ENCODE measurements around the gene KIF5A.

The KIF5A gene

GRCh38 chr12:57527184-57527583 lies 22.7 kb upstream of the KIF5A start:
- no peaks in the 10 kb centered on the region for H3K9me2 ChIP-seq (replicated peaks; ENCODE audit: control insufficient read depth, low read length)
- peaks cover 82% of the 10 kb centered on the region for H3K36me3 ChIP-seq (ENCODE audit: control insufficient read depth, low read length)
- TF ChIP-seq CTCF (IDR thresholded peaks at IDR 0.05; ENCODE audit: low read depth, low read length, poor library complexity, severe bottlenecking): no peak
- TF ChIP-seq EZH2phosphoT487 (IDR thresholded peaks at IDR 0.05; ENCODE audit: borderline replicate concordance, low read length): no peak
- H3K4me2 ChIP-seq (ENCODE audit: low read length): no peak overlapping the region
- no peak overlapping the region for H3K27ac ChIP-seq (ENCODE audit: low read depth, low read length)
- H3K4me1 ChIP-seq (ENCODE audit: control insufficient read depth, low read length): peaks cover 18% of the 10 kb centered on the region
- H3K9me3 ChIP-seq (ENCODE audit: control insufficient read depth, insufficient read depth, low read length): no peaks in the 10 kb centered on the region
- H3K79me2 ChIP-seq (ENCODE audit: control insufficient read depth, low read length): peaks cover 25% of the 10 kb centered on the region
- peaks cover 4% of the 10 kb centered on the region; the same call in 1 of the 2 replicates for H3F3A ChIP-seq (ENCODE audit: control insufficient read depth, insufficient read depth)
- H3K27me3 ChIP-seq (ENCODE audit: control insufficient read depth, low read length): no peaks in the 10 kb centered on the region
- no peak overlapping the region for H3K4me3 ChIP-seq (ENCODE audit: low read length)
- no peaks in the 10 kb centered on the region for H4K20me1 ChIP-seq (ENCODE audit: control insufficient read depth, insufficient read depth, low read depth, low read length)

DNA sequence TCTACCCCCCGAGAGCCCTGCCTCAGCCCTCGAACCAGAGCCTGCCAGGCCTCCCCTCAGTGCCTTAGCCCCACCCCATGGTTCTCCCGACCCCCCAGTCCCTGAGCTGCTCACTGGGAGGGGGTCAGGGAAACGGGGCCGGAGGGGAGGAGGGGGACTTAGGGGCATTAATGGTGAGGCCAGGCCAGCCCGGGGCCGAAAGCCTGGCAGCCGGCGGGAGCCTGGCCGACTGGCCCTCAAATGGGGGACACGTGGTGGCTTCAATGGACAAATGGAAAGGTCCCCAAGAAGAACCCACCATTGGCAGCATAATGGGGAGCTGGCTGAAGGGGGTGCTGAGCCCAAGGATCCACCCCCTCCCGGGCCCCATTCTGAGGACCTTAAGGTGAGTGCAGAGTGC lies 21.7 kb upstream of the KIF5A start:
- Histone ChIP-seq H3K79me2 (ENCODE audit: control insufficient read depth, low read length) (peaks cover 23% of the 10 kb centered on the region), H3K4me3 (ENCODE audit: low read length) (no peak overlapping the region), H3K27me3 (ENCODE audit: control insufficient read depth, low read length) (no peaks in the 10 kb centered on the region), H3K4me1 (ENCODE audit: control insufficient read depth, low read length) (peaks cover 16% of the 10 kb centered on the region), H4K20me1 (ENCODE audit: control insufficient read depth, insufficient read depth, low read depth, low read length) (no peaks in the 10 kb centered on the region), H3F3A (ENCODE audit: control insufficient read depth, insufficient read depth) (peaks cover 2% of the 10 kb centered on the region; the same call in 1 of the 2 replicates), H3K36me3 (ENCODE audit: control insufficient read depth, low read length) (peaks cover 91% of the 10 kb centered on the region), H3K4me2 (ENCODE audit: low read length) (no peak overlapping the region), H3K27ac (ENCODE audit: low read depth, low read length) (no peak overlapping the region), H3K9me3 (ENCODE audit: control insufficient read depth, insufficient read depth, low read length) (no peaks in the 10 kb centered on the region), H3K9me2 (replicated peaks; ENCODE audit: control insufficient read depth, low read length) (no peaks in the 10 kb centered on the region)
- TF ChIP-seq CTCF (IDR thresholded peaks at IDR 0.05; ENCODE audit: low read depth, low read length, poor library complexity, severe bottlenecking): no peak
- TF ChIP-seq EZH2phosphoT487 (IDR thresholded peaks at IDR 0.05; ENCODE audit: borderline replicate concordance, low read length): no peak

DNA sequence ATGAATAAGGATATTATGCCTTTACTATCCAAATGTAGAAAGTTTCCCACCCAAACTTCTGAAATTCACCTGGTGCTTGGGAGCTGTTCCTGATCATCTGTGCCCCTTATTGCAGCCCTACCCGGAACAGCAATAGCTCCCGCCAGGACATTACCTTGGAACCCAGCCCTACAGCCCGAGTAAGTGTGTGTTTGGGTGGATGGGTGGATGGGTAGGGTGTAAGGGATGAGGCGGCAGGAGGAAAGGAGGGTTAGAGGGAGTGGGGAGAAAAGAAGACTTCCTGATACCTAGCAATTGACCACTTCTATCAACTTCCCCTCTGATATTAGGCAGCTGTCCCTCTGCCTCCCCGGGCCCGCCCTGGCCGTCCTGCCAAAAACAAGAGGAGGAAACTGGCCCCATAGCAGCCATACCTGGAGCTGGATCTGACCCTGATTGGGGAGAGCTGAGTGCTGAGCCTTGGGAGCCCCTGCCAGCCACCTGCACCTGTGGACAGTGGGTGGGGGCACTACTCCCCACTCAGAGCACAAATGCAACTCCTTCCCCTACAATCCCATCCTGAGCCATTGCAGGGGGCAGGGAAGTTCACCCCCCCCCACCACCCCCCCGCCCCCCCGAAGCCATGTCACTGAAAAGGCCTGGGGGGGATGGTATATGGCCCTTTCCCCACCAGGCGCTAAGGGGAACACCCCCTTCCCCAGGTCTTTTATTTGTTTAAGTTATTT lies 20.9 kb upstream of the KIF5A start:
- H4K20me1 ChIP-seq (ENCODE audit: control insufficient read depth, insufficient read depth, low read depth, low read length): no peaks in the 10 kb centered on the region
- peaks cover 2% of the 10 kb centered on the region; the same call in 1 of the 2 replicates for H3F3A ChIP-seq (ENCODE audit: control insufficient read depth, insufficient read depth)
- no peaks in the 10 kb centered on the region for H3K9me2 ChIP-seq (replicated peaks; ENCODE audit: control insufficient read depth, low read length)
- no peak overlapping the region for H3K27ac ChIP-seq (ENCODE audit: low read depth, low read length)
- no peak overlapping the region for H3K4me3 ChIP-seq (ENCODE audit: low read length)
- no peak overlapping the region for H3K4me2 ChIP-seq (ENCODE audit: low read length)
- H3K36me3 ChIP-seq (ENCODE audit: control insufficient read depth, low read length): peaks cover 90% of the 10 kb centered on the region
- peaks cover 11% of the 10 kb centered on the region for H3K4me1 ChIP-seq (ENCODE audit: control insufficient read depth, low read length)
- H3K9me3 ChIP-seq (ENCODE audit: control insufficient read depth, insufficient read depth, low read length): no peaks in the 10 kb centered on the region
- H3K79me2 ChIP-seq (ENCODE audit: control insufficient read depth, low read length): peaks cover 15% of the 10 kb centered on the region
- TF ChIP-seq EZH2phosphoT487 (IDR thresholded peaks at IDR 0.05; ENCODE audit: borderline replicate concordance, low read length) (no peak), CTCF (IDR thresholded peaks at IDR 0.05; ENCODE audit: low read depth, low read length, poor library complexity, severe bottlenecking) (no peak)
- no peaks in the 10 kb centered on the region for H3K27me3 ChIP-seq (ENCODE audit: control insufficient read depth, low read length)
